Activated CD4-positive, alpha-beta memory T cell treated with anti-CD3 and anti-CD28 coated beads for 36 hours (primary cell): Measurements from ENCODE around the gene TERF2IP. TPM values are rescaled to one million over a fixed set of nuclear protein-coding genes. Genes with fewer than 3 reads are reported as not detected.

Experiments used
- CTCF ChIA-PET: fragments of 350-600 bp; sonication (Branson Sonifier 250); formaldehyde crosslinking; loops from one replicate; lab custom pipeline; 2021; ENCODE audit warnings: antibody characterized with exemption, inconsistent platforms; lab: Charles Lee
- POLR2A ChIA-PET: fragments of 350-600 bp; sonication (Branson Sonifier 250); formaldehyde crosslinking; loops from one replicate; lab custom pipeline; 2021; ENCODE audit warnings: antibody characterized with exemption; lab: Charles Lee
- DNase-seq: peaks from one replicate; pipeline ENCODE4 v3.0.0-alpha.2; 2020
- H3K27ac Mint-ChIP-seq: one replicate; pipeline ENCODE4 v1.8.0; 2021; ENCODE audit warnings: mixed read lengths
- H3K27me3 Mint-ChIP-seq: one replicate; pipeline ENCODE4 v1.8.0; 2021; ENCODE audit warnings: mixed read lengths
- H3K36me3 Mint-ChIP-seq: one replicate; pipeline ENCODE4 v1.8.0; 2021; ENCODE audit warnings: mixed read lengths
- H3K4me1 Mint-ChIP-seq: one replicate; pipeline ENCODE4 v1.8.0; 2021; ENCODE audit warnings: low read depth, mixed read lengths
- H3K4me3 Mint-ChIP-seq: one replicate; pipeline ENCODE4 v1.8.0; 2021; ENCODE audit warnings: mild to moderate bottlenecking, mixed read lengths
- H3K9me3 Mint-ChIP-seq: one replicate; pipeline ENCODE4 v1.8.0; 2021; ENCODE audit warnings: mixed read lengths
- intact Hi-C: fragments of 100-400 bp; cut with micrococcal nuclease; formaldehyde crosslinking; loops from one replicate; pipeline ENCODE4 v1.15.1; 2023
- total RNA-seq, 2 experiments: library from RNA; stranded (reverse); gene quantifications; one replicate each; pipeline ENCODE4 v1.2.3, GENCODE V29; 2021

The TERF2IP gene
- 10 to 100 TPM; 80.3 to 85.1 TPM for total RNA-seq

GRCh38 chr16:75647492-75648264, at the start of gene TERF2IP, which contains the start of gene KARS1:
TERF2IP (plus strand) TSS chr16:75647773; CDS start chr16:75647883, 110 bp downstream.
KARS1 (minus strand) TSS chr16:75647665; CDS start chr16:75647639, 26 bp downstream.
- Mint-ChIP-seq H3K27me3 (no peaks in the 10 kb centered on the region), H3K4me1 (peaks cover 54% of the 10 kb centered on the region), H3K36me3 (peaks cover 46% of the 10 kb centered on the region), H3K27ac (peak within 1 kb of the TSS; percentile 98), H3K9me3 (no peaks in the 10 kb centered on the region), H3K4me3 (peak within 1 kb of the TSS; percentile 94)
- intact Hi-C loops, result loop anchor here (1.0 to 10.0 kb wide), 10 partner anchors 24 to 1543 kb away; partner anchors contain the start of genes ADAT1, CFDP1, MON1B and PSMD7
- ChIA-PET CTCF (interaction anchor here (0.5 to 6.4 kb wide), 13 partner anchors 8 to 447 kb away, joined by 3 to 35 read pairs (median 4); partner anchors contain the start of genes ADAT1, TMEM170A and TMEM231), POLR2A (interaction anchor here (0.7 to 5.0 kb wide), 19 partner anchors 10 to 1543 kb away, joined by 3 to 83 read pairs (median 5); partner anchors contain the start of genes ADAT1, CFDP1, MON1B and TMEM170A)
- peak; percentile 97 for DNase-seq

DNA sequence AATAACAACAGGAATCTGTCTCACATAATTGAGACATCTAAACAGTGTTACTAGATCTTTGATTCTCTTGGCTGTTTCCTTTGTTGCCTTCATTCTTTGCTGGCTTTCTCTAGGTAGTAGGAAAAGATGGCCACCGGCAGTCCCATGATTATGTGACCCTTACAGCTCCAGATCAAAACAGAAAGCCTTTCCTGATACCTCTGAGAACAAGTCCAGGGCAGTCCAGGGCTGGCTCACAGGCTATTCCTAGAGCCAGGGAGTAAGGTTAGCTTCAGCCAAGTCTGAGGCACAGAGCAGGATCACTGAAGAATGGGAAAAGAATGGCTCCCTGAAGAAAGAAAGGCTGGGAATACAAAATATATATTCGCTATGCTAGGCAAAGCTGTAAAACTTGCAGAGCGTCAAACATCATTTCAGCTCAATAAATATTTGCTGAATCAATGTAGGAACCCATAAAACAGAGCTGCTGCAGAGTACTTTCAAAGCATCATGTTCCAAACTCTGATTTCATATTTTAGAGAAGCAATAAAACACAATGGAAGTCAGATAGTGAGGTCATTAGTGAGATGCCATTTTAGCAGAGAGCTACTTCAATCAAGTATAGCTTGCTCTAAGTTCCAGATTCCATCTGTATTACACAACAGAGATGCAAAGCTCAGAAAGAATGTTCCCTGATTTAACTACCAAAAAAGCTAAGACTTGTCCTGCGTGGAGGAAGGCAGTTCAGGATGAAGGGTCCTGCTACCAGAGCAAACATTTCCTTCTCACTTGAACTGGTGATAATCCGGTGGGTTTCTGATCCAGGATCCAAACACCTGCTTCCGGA, 47.9 kb upstream of the TERF2IP start:
- intact Hi-C loops, result no loop called here
- peaks cover 57% of the 10 kb centered on the region for H3K36me3 Mint-ChIP-seq
- no peak for DNase-seq
- H3K9me3 Mint-ChIP-seq, result peaks cover 12% of the 10 kb centered on the region
- POLR2A ChIA-PET, result no interaction called here
- CTCF ChIA-PET, result interaction anchor here (1.0 kb wide), 1 partner anchor 82 kb away, joined by 3 read pairs; no protein-coding TSS in a partner anchor
- H3K27me3 Mint-ChIP-seq, result no peaks in the 10 kb centered on the region
- no peak overlapping the region for H3K4me3 Mint-ChIP-seq
- peaks cover 6% of the 10 kb centered on the region for H3K4me1 Mint-ChIP-seq
- no peak overlapping the region for H3K27ac Mint-ChIP-seq

DNA sequence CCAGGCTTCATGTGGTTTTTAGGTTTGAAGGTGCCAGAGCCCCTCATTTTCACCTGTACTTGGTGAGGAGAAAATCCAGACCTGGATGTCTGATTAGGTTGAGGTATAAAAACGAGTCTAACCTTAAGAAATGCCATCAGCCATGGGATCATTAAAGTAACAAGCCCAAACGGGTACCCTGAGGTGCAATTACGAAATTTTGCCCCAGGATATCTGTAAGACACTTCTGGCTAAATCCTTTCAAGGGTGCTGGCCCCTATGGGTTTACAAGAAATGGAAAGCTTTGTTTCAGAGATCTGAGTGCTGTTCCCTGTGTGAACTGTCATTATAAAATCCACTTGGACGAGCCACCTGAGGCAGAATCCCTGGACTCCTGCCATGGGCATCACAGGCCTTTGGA, 44.3 kb upstream of the TERF2IP start:
- POLR2A ChIA-PET, result no interaction called here
- Mint-ChIP-seq H3K4me1 (peaks cover 3% of the 10 kb centered on the region), H3K4me3 (no peak overlapping the region), H3K27me3 (no peaks in the 10 kb centered on the region), H3K36me3 (peaks cover 62% of the 10 kb centered on the region), H3K9me3 (peaks cover 12% of the 10 kb centered on the region), H3K27ac (no peak overlapping the region)
- CTCF ChIA-PET, result no interaction called here
- no peak for DNase-seq
- intact Hi-C loops, result no loop called here

DNA sequence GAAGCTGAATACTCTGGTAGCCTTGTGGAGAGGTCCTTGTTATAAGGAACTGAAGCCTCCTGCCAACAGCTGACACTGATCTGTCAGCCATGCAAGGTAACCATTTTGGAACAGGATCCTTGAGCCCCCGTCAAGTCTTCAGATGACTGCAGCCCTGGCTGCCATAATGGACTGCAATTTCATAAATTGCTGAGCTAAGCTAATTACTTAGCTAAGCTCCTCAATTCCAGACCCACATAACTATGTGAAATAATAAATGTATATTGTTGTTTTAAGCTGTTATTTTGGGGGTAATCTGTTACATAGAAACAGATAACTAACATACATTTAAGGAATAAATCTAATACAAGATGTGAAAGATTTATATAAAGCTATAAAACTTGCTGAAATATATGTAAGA, 41.1 kb upstream of the TERF2IP start:
- DNase-seq, result no peak
- Mint-ChIP-seq H3K4me3 (no peak overlapping the region), H3K36me3 (peaks cover 52% of the 10 kb centered on the region), H3K9me3 (peaks cover 12% of the 10 kb centered on the region), H3K27ac (no peak overlapping the region), H3K27me3 (no peaks in the 10 kb centered on the region), H3K4me1 (peaks cover 3% of the 10 kb centered on the region)
- intact Hi-C loops, result no loop called here
- ChIA-PET POLR2A (no interaction called here), CTCF (no interaction called here)

DNA sequence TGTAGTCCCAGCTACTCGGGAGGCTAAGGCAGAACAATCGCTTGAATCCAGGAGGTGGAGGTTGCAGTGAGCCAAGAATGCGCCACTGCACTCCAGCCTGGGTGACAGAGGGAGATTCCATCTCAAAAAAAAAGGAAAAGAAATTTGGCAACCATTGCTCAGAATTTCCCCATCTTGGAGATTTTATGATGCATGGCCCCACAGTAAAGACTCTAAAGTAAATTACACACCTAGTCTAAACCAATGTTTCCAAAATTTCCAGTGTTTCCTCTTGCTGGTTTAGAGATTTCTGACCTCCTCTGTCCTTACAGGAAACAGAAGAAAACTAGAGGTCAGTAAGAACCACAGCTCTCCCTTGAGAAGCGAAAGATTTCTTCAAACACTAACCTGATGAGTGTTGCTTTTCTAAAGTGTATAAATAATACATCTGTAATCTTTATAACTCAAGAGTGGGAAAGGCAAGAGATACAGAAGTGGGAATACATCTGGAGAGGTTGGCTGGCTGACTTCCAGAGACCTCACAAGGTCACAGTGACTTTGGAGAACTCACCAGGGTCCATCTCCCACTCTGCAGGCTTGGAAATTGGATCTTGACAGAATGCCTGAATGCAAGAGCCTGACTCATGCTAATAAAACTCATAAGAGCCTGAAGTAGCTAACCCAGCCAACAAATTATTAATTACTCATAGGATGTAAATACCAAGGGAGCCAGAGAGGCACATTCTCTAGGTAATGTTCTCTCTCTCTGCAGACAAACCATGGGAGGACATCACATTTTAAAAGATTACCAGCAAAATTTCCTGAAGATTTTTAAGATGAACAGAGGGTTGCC, 33.3 kb upstream of the TERF2IP start:
- no peak overlapping the region for H3K27ac Mint-ChIP-seq
- no peak for DNase-seq
- H3K27me3 Mint-ChIP-seq, result no peaks in the 10 kb centered on the region
- H3K4me1 Mint-ChIP-seq, result peaks cover 33% of the 10 kb centered on the region
- peaks cover 59% of the 10 kb centered on the region for H3K36me3 Mint-ChIP-seq
- intact Hi-C loops, result loop anchor here (10.0 kb wide), 1 partner anchor 309 kb away; no protein-coding TSS in a partner anchor
- ChIA-PET CTCF (interaction anchor here (0.6 to 0.8 kb wide), 3 partner anchors 53 to 212 kb away, joined by 3 read pairs; no protein-coding TSS in a partner anchor), POLR2A (no interaction called here)
- H3K4me3 Mint-ChIP-seq, result no peak overlapping the region
- no peaks in the 10 kb centered on the region for H3K9me3 Mint-ChIP-seq

- no peaks in the 10 kb centered on the region for H3K27me3 Mint-ChIP-seq
- ChIA-PET CTCF (interaction anchor here (1.2 to 2.0 kb wide), 3 partner anchors 64 to 151 kb away, joined by 3 to 5 read pairs (median 4); partner anchors contain the start of gene TMEM170A), POLR2A (interaction anchor here (0.9 to 1.2 kb wide), 3 partner anchors 12 to 65 kb away, joined by 3 to 5 read pairs (median 4); partner anchors contain the start of genes KARS1 and TERF2IP)
- H3K4me1 Mint-ChIP-seq, result peaks cover 41% of the 10 kb centered on the region
- H3K36me3 Mint-ChIP-seq, result peaks cover 64% of the 10 kb centered on the region
- intact Hi-C loops, result loop anchor here (1.0 to 10.0 kb wide), 8 partner anchors 21 to 1693 kb away; partner anchors contain the start of genes MLKL and TMEM170A
- no peak overlapping the region for H3K27ac Mint-ChIP-seq
- DNase-seq, result no peak
- no peak overlapping the region for H3K4me3 Mint-ChIP-seq
- H3K9me3 Mint-ChIP-seq, result no peaks in the 10 kb centered on the region
These were observed 32.0 kb upstream of the TERF2IP start for GRCh38 chr16:75615619-75616018.

DNA sequence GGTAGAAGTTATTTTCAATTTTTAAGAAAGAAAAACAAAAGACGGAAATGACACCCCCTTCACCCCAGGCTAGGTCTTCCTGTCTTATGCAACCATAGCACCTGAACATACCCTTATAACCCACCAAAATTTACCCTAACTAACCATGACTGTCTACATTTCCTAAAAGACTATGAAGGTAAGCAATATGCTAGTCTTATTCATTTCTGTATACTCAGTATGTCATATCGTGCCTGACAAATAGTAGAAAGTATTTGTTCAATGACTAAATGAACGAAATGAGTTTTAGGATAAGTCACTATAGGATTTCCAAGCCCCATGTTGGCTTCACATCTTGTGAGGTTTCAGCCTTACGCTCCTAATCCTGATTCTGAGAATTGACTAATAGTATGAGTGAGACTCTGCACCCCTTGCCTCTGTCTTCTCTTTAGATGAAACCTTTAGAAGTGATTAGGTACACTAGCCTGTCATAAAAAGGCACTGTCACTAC, 31.0 kb upstream of the TERF2IP start:
- Mint-ChIP-seq H3K36me3 (peaks cover 64% of the 10 kb centered on the region), H3K9me3 (no peaks in the 10 kb centered on the region), H3K27ac (peak overlapping the region; percentile 81), H3K4me1 (peaks cover 51% of the 10 kb centered on the region), H3K27me3 (no peaks in the 10 kb centered on the region), H3K4me3 (no peak overlapping the region)
- intact Hi-C loops, result loop anchor here (1.0 to 10.0 kb wide), 8 partner anchors 22 to 1692 kb away; partner anchors contain the start of genes MLKL and TMEM170A
- ChIA-PET POLR2A (interaction anchor here (0.9 to 2.0 kb wide), 4 partner anchors 12 to 66 kb away, joined by 3 to 8 read pairs (median 4); partner anchors contain the start of genes KARS1 and TERF2IP), CTCF (interaction anchor here (0.7 to 2.0 kb wide), 3 partner anchors 51 to 144 kb away, joined by 3 to 5 read pairs (median 3); no protein-coding TSS in a partner anchor)
- DNase-seq, result peak; percentile 47

- no peaks in the 10 kb centered on the region for H3K27me3 Mint-ChIP-seq
- peak overlapping the region; percentile 81 for H3K27ac Mint-ChIP-seq
- H3K4me3 Mint-ChIP-seq, result no peak overlapping the region
- CTCF ChIA-PET, result interaction anchor here (0.7 to 2.0 kb wide), 2 partner anchors 52 to 145 kb away, joined by 3 to 5 read pairs; no protein-coding TSS in a partner anchor
- intact Hi-C loops, result loop anchor here (2.0 to 10.0 kb wide), 3 partner anchors 312 to 1692 kb away; partner anchors contain the start of gene MLKL
- no peaks in the 10 kb centered on the region for H3K9me3 Mint-ChIP-seq
- H3K36me3 Mint-ChIP-seq, result peaks cover 62% of the 10 kb centered on the region
- no peak for DNase-seq
- POLR2A ChIA-PET, result interaction anchor here (2.0 kb wide), 1 partner anchor 31 kb away, joined by 8 read pairs; the partner anchor contains the start of genes KARS1 and TERF2IP
- H3K4me1 Mint-ChIP-seq, result peaks cover 56% of the 10 kb centered on the region
These were observed 30.5 kb upstream of the TERF2IP start for GRCh38 chr16:75617121-75617520.

- ChIA-PET CTCF (interaction anchor here (0.9 to 2.1 kb wide), 2 partner anchors 63 to 154 kb away, joined by 3 to 5 read pairs; partner anchors contain the start of gene TMEM231), POLR2A (interaction anchor here (2.0 kb wide), 1 partner anchor 29 kb away, joined by 8 read pairs; the partner anchor contains the start of genes KARS1 and TERF2IP)
- H3K4me3 Mint-ChIP-seq, result no peak overlapping the region
- H3K27ac Mint-ChIP-seq, result no peak overlapping the region
- peaks cover 60% of the 10 kb centered on the region for H3K4me1 Mint-ChIP-seq
- intact Hi-C loops, result loop anchor here (5.0 to 10.0 kb wide), 2 partner anchors 314 to 916 kb away; partner anchors contain the start of gene MLKL
- H3K27me3 Mint-ChIP-seq, result no peaks in the 10 kb centered on the region
- H3K9me3 Mint-ChIP-seq, result no peaks in the 10 kb centered on the region
- H3K36me3 Mint-ChIP-seq, result peaks cover 49% of the 10 kb centered on the region
- no peak for DNase-seq
These were observed 28.8 kb upstream of the TERF2IP start for GRCh38 chr16:75618780-75619179.
